Measurements from ENCODE around the gene RARG.
"Not testable (repeated sequence)": the region's sequence is repeated elsewhere in the genome, so short reads cannot be mapped to it uniquely, and the experiment has no call there.

The RARG gene

DNA sequence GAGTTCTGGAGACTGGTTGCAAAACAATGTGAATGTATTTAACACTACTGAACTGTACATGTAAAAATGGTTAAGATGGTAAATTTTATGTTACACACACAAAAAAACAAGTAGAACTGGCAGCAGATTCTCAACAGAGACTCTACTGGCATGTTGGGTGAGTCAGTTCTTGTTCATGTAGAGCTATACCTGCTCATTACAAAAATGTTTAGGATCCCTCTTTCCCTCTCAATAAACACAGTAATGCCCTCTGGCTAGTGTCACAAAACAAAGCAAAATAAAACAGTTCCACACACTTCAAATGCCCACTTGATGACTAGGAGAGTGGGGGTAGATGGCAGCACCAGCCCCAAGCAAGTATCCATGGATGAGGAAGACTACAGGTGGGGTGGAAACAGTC lies 65.2 kb downstream of the RARG start:
- DNase-seq, result no peak

DNA sequence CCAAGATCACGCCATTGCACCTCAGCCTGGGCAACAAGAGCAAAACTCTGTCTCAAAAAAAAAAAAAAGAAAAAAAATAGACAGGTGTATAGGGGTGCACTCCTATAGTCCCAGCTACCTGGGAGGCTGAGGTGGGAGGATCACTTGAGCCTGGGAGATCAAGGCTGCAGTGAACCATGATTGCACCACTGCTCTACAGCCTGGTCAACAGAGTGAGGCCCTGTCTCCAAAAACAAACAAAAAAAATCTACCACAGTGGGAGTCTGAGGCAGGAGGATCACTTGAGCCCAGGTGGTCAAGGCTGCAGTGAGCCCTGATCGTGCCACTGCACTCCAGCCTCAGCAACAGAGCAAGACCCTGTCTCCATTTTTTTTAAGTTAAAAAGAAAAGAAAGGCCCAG lies 69.0 kb downstream of the RARG start:
- not testable (repeated sequence) for DNase-seq

DNA sequence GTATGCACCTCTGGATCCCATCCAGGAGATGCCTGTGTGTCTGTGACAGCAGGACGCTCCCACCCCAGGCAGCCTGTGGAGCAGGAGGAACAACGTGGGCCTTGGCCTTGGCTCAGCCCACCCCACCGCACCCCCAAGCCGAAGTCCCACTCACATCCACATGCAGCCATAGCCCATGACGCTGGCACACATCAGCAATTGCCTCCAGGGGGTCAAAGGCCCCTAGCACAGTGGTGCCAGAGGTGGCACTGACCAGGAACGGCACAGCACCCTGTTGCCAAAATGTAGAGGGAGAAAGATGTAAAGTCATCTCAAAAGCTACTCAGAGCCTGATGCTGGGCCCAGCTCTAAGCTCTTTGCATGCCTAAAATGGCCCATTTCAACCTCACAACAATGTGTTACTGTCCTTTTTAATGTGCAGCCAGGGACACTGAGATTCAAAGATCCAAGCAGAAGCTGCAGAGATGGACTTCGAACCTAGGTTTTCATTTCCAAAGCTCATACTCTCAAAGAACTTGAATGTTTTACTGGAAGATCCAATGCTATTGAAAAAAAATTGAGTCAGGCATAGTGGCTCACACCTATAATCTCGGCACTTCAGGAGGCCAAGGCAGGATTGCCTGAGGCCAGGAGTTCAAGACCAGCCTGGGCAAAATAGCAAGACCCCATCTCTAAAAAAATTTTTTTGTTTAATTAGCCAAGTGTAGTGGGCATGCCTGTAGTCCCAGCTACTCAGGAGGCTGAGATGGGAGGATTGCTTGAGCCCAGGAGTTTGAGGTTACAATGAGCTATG lies 70.7 kb downstream of the RARG start:
- no peak for DNase-seq

DNA sequence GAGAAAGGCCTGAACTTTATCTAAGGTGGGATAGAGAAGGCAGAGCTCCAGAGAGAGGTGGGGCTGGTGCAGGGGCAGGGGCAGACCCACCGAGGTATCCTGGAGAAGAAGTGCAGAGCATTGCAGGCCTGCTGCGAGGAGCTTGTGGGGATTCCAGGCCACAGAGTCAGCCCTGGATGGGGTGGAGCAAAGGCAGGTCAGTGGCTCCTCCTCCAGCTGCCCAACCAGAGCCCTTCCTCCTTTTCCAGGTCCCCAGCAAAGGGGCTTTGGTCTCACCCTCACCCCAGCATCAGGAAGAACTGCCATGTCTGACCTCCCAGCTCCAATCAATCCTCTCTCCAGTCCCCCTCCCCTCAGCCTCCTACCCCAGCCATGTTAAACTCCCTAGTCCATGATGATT lies 71.3 kb downstream of the RARG start:
- no peak for DNase-seq
